Keratinocyte (primary cell): ENCODE results near the gene AANAT. TPM values are rescaled to one million over a fixed set of nuclear protein-coding genes. Genes with fewer than 3 reads are reported as not detected.

Experiments used
- DNase-seq: peaks from one replicate; pipeline ENCODE4 v3.0.0-alpha.2; 2011; ENCODE audit warnings: low read depth, missing footprints, low spot score
- FAIRE-seq: peaks from 2 replicates; lab custom pipeline; 2011; peaks lifted over from hg19 to GRCh38; lab: Jason Lieb, UNC
- H2AFZ ChIP-seq: 2 replicates; pipeline ENCODE4 v1.6.0; 2012; ENCODE audit warnings: low read length, control low read depth, inconsistent platforms; ENCODE audit not compliant: control insufficient read depth
- H3K27ac ChIP-seq: 2 replicates; pipeline ENCODE4 v1.5.1; 2011; ENCODE audit warnings: low read length; ENCODE audit not compliant: control insufficient read depth, insufficient read depth
- H3K27me3 ChIP-seq: 3 replicates; pipeline ENCODE4 v1.6.0; 2011; ENCODE audit warnings: low read length; ENCODE audit not compliant: control insufficient read depth, insufficient read depth; ENCODE audit errors: extremely low read depth
- H3K36me3 ChIP-seq, 2 experiments: 2 replicates in 1 of 2; 3 replicates in 1 of 2; pipeline ENCODE4 v1.5.1; 2011; ENCODE audit warnings: low read length in 2 of 2, mild to moderate bottlenecking in 1 of 2; ENCODE audit not compliant: control insufficient read depth in 2 of 2, insufficient read depth in 2 of 2; ENCODE audit errors: extremely low read depth in 1 of 2
- H3K4me1 ChIP-seq: 3 replicates; pipeline ENCODE4 v1.5.1; 2011; ENCODE audit warnings: low read length; ENCODE audit not compliant: control insufficient read depth, insufficient read depth; ENCODE audit errors: extremely low read depth
- H3K4me2 ChIP-seq: 3 replicates; pipeline ENCODE4 v1.6.0; 2011; ENCODE audit warnings: low read depth, low read length; ENCODE audit not compliant: control insufficient read depth, insufficient read depth; ENCODE audit errors: extremely low read depth
- H3K4me3 ChIP-seq, 3 experiments: fragments of 200-600 bp in 1 of 3; sonication (generic) in 1 of 3; 2 replicates in 2 of 3; 3 replicates in 1 of 3; pipeline ENCODE4 v1.5.1; 2011 to 2016; ENCODE audit warnings: low read length in 3 of 3, mild to moderate bottlenecking in 3 of 3, control low read depth in 2 of 3, inconsistent platforms in 1 of 3, low read depth in 1 of 3, mixed read lengths in 1 of 3, mixed run types in 1 of 3, moderate library complexity in 1 of 3; ENCODE audit not compliant: control insufficient read depth in 2 of 3, insufficient read depth in 2 of 3; ENCODE audit errors: extremely low read depth in 1 of 3
- H3K79me2 ChIP-seq: 2 replicates; pipeline ENCODE4 v1.6.0; 2012; ENCODE audit warnings: low read length; ENCODE audit not compliant: control insufficient read depth, insufficient read depth
- H3K9ac ChIP-seq: 3 replicates; pipeline ENCODE4 v1.6.0; 2011; ENCODE audit warnings: low read length; ENCODE audit not compliant: control insufficient read depth, insufficient read depth; ENCODE audit errors: extremely low read depth
- H3K9me1 ChIP-seq: 3 replicates; pipeline ENCODE4 v1.6.0; 2011; ENCODE audit warnings: low read length; ENCODE audit not compliant: control insufficient read depth, insufficient read depth; ENCODE audit errors: extremely low read depth
- H3K9me3 ChIP-seq: 2 replicates; pipeline ENCODE4 v1.5.1; 2012; ENCODE audit warnings: low read depth, low read length; ENCODE audit not compliant: control insufficient read depth
- H4K20me1 ChIP-seq: 3 replicates; pipeline ENCODE4 v1.6.0; 2011; ENCODE audit warnings: low read length; ENCODE audit not compliant: control insufficient read depth, insufficient read depth; ENCODE audit errors: extremely low read depth
- CTCF ChIP-seq, 3 experiments: IDR thresholded peaks in 1 of 3; conservative IDR thresholded peaks in 1 of 3; optimal IDR thresholded peaks in 1 of 3; 2 replicates in 2 of 3; 3 replicates in 1 of 3; pipeline versions ENCODE3 to v1.5.1; 2011; ENCODE audit warnings: low read length in 3 of 3, mild to moderate bottlenecking in 3 of 3, moderate library complexity in 2 of 3, control low read depth in 1 of 3, inconsistent platforms in 1 of 3; ENCODE audit not compliant: insufficient read depth in 2 of 3; ENCODE audit errors: extremely low read depth in 1 of 3
- EZH2 ChIP-seq: IDR thresholded peaks from one replicate; pipeline ENCODE4 v1.6.1; 2012; ENCODE audit warnings: inconsistent platforms, mild to moderate bottlenecking, low read length, moderate library complexity
- dilution Hi-C: fragments of 300-500 bp; cut with MboI; formaldehyde crosslinking; loops from one replicate; pipeline ENCODE4 v1.7.0; 2020; ENCODE audit warnings: low sequenced_read_pairs; ENCODE audit not compliant: extremely low pct_ligation_motif_present
- polyA plus RNA-seq, 5 experiments: library from polyadenylated mRNA; depleted of rRNA in 3 of 5; stranded (reverse) in 3 of 5; stranded (forward) in 1 of 5; unstranded in 1 of 5; fragments of >200 nt; gene quantifications; 1 replicate in 1 of 5; 2 replicates in 3 of 5; 3 replicates in 1 of 5; pipeline versions ENCODE4 v1.2.1 to v1.2.3, GENCODE V29; 2011 to 2012; ENCODE audit warnings: missing spikeins in 2 of 5, low read depth in 1 of 5, low replicate concordance in 1 of 5

AANAT gene
- polyA plus RNA-seq, 1 donor (not counting 4 experiments of a cell fraction or from before 2014, with no cell fraction given): not detected

- Histone ChIP-seq H3K27me3 (no peaks in the 10 kb centered on the region), H3K79me2 (peaks cover 81% of the 10 kb centered on the region), H3K27ac (no peak overlapping the region), H3K9ac (no peak overlapping the region), H3K4me3 (no peak overlapping the region), H3K4me2 (no peak overlapping the region), H3K9me1 (no peaks in the 10 kb centered on the region), H4K20me1 (peaks cover 10% of the 10 kb centered on the region), H3K36me3 (no peaks in the 10 kb centered on the region), H3K9me3 (no peaks in the 10 kb centered on the region), H3K4me1 (peaks cover 11% of the 10 kb centered on the region), H2AFZ (no peak overlapping the region)
- dilution Hi-C loops: no loop called here
- FAIRE-seq: no peak
- no peak for DNase-seq
- TF ChIP-seq CTCF (optimal IDR thresholded peaks at IDR 0.05 in 1 of 3, IDR thresholded peaks at IDR 0.05 in 1 of 3, conservative IDR thresholded peaks at IDR 0.05 in 1 of 3; ENCODE audit: extremely low read depth in 1 of 3, insufficient read depth in 2 of 3, low read length in 3 of 3) (no peak), EZH2 (no peak)
These were observed 28.5 kb upstream of the AANAT start for GRCh38 chr17:76438906-76439305.

- Histone ChIP-seq H3K9ac (no peak overlapping the region), H3K79me2 (peaks cover 81% of the 10 kb centered on the region), H3K4me2 (no peak overlapping the region), H3K9me3 (no peaks in the 10 kb centered on the region), H3K4me3 (no peak overlapping the region), H2AFZ (no peak overlapping the region), H3K9me1 (no peaks in the 10 kb centered on the region), H3K27me3 (no peaks in the 10 kb centered on the region), H3K36me3 (no peaks in the 10 kb centered on the region), H4K20me1 (peaks cover 12% of the 10 kb centered on the region), H3K4me1 (peaks cover 11% of the 10 kb centered on the region), H3K27ac (no peak overlapping the region)
- FAIRE-seq: no peak
- DNase-seq: no peak
- dilution Hi-C loops: no loop called here
- no peak for TF ChIP-seq EZH2
- no peak for TF ChIP-seq CTCF (optimal IDR thresholded peaks at IDR 0.05 in 1 of 3, IDR thresholded peaks at IDR 0.05 in 1 of 3, conservative IDR thresholded peaks at IDR 0.05 in 1 of 3; ENCODE audit: extremely low read depth in 1 of 3, insufficient read depth in 2 of 3, low read length in 3 of 3)
These were observed 28.0 kb upstream of the AANAT start for GRCh38 chr17:76439314-76439928.
